Neural progenitor cell (in vitro differentiated cells): ENCODE data around the gene ACTL7A.

Experiments
- EZH2 ChIP-seq: fragments of 200-600 bp; sonication (generic); IDR thresholded peaks from 2 replicates; pipeline ENCODE4 v1.6.1; 2017; ENCODE audit warnings: antibody characterized with exemption, mild to moderate bottlenecking, moderate library complexity
- TF ChIP-seq, protein P1 (sequence below): fragments of 200-600 bp; sonication (generic); IDR thresholded peaks from 2 replicates; pipeline ENCODE4 v1.5.1; 2017; ENCODE audit warnings: antibody characterized with exemption, mild to moderate bottlenecking

DNA sequence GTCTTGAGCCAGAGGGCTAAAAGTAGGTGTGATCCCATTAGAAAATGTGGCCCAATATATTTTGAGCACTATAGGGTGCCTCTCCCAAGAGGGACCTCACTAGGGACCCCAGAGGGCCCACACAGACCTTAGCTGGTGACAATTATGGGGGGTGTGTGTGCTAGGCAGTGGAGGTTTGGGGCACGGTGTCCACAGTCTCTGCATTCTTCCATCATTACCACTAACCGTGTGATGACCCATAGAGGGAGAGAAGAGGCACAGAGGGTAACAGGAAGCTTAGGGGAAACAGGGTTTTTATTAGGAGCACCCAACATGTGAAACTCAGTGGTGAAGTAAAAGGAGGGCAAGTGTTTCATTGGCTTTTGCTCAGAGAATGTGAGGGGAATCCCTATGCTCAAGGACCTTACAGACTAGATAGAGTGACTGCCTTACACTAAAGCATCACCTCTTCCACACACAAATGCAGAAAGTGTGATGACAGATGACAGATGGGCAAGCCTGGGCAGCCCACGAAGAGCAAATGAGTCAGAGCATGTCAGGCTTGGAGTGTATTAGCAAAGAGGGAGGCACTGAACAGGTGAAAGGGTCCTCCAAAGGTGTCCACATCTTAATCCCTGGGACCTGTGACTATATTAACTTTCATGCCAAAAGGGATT, 2.5 kb upstream of the ACTL7A start:
- TF ChIP-seq EZH2: no peak
- TF ChIP-seq, protein P1, sequence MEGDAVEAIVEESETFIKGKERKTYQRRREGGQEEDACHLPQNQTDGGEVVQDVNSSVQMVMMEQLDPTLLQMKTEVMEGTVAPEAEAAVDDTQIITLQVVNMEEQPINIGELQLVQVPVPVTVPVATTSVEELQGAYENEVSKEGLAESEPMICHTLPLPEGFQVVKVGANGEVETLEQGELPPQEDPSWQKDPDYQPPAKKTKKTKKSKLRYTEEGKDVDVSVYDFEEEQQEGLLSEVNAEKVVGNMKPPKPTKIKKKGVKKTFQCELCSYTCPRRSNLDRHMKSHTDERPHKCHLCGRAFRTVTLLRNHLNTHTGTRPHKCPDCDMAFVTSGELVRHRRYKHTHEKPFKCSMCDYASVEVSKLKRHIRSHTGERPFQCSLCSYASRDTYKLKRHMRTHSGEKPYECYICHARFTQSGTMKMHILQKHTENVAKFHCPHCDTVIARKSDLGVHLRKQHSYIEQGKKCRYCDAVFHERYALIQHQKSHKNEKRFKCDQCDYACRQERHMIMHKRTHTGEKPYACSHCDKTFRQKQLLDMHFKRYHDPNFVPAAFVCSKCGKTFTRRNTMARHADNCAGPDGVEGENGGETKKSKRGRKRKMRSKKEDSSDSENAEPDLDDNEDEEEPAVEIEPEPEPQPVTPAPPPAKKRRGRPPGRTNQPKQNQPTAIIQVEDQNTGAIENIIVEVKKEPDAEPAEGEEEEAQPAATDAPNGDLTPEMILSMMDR: no peak
